K562 (cell line): ENCODE results near the gene GRSF1. TPM values are rescaled to one million over a fixed set of nuclear protein-coding genes. Genes with fewer than 3 reads are reported as not detected.
A peak's percentile ranks its signal among the peaks of the same experiment; 100 is the strongest.

Experiments used
- FOS ChIP-seq: IDR thresholded peaks from 3 replicates; pipeline ENCODE4 v1.6.1; 2011; ENCODE audit not compliant: insufficient read length; ENCODE audit errors: extremely low read depth
- KLF1 ChIP-seq: fragments of 450-650 bp; IDR thresholded peaks from 2 replicates; pipeline ENCODE4 v1.6.1; 2016; ENCODE audit warnings: missing genetic modification characterization, missing compliant biosample characterization
- KLF6 ChIP-seq: fragments of 250-450 bp; sonication (Bioruptor Pico); IDR thresholded peaks from 2 replicates; pipeline ENCODE4 v1.4.0; 2020; ENCODE audit warnings: mild to moderate bottlenecking, moderate library complexity, borderline replicate concordance
- RNF2 ChIP-seq: sonication (generic); IDR thresholded peaks from 2 replicates; pipeline ENCODE4 v1.6.1; 2016
- SMARCA4 ChIP-seq: fragments of 450-650 bp; IDR thresholded peaks from 2 replicates; pipeline ENCODE4 v1.6.1; 2016
- SRSF3 ChIP-seq: fragments of 200-400 bp; formaldehyde crosslinking; IDR thresholded peaks from 2 replicates; pipeline ENCODE4 v1.6.1; 2016; ENCODE audit warnings: mild to moderate bottlenecking, low read length, moderate library complexity; ENCODE audit not compliant: insufficient read depth
- YY1 ChIP-seq, 3 experiments: IDR thresholded peaks; 2 replicates each; pipeline ENCODE4 v1.6.1; 2011; ENCODE audit warnings: low read length in 2 of 3, mild to moderate bottlenecking in 2 of 3, moderate library complexity in 2 of 3, borderline replicate concordance in 1 of 3, control low read depth in 1 of 3, low read depth in 1 of 3; ENCODE audit not compliant: insufficient read depth in 3 of 3, insufficient replicate concordance in 2 of 3, control insufficient read depth in 1 of 3, insufficient read length in 1 of 3; ENCODE audit errors: extremely low read depth in 1 of 3
- ZNF75A ChIP-seq: fragments of 450-650 bp; formaldehyde crosslinking; IDR thresholded peaks from 2 replicates; pipeline ENCODE4 v1.4.0; 2020; ENCODE audit warnings: mild to moderate bottlenecking
- polyA plus RNA-seq, 8 experiments: library from polyadenylated mRNA; depleted of rRNA in 4 of 8; stranded (reverse) in 5 of 8; unstranded in 3 of 8; fragments of >200 nt; fragmentation: Nextera tagmentation in 2 of 8; fragmentation: Illumina TruSeq in 1 of 8; extraction: Ambion mirVana in 2 of 8; extraction: Trizol in 1 of 8; gene quantifications; 2 replicates each; pipeline versions ENCODE4 v1.2.1 to v1.2.3, GENCODE V29; 2011 to 2014; ENCODE audit warnings: inconsistent platforms in 1 of 8, missing spikeins in 1 of 8
- total RNA-seq, 7 experiments: library from RNA; depleted of rRNA in 6 of 7; stranded (reverse); fragments of >200 nt in 6 of 7; fragmentation: Illumina TruSeq in 2 of 7; extraction: Trizol in 2 of 7; gene quantifications; 2 replicates each; pipeline versions ENCODE4 v1.2.1 to v1.2.3, GENCODE V29; 2011 to 2021; ENCODE audit warnings: low replicate concordance in 1 of 7
- TF ChIP-seq, protein P1 (sequence below): fragments of 450-650 bp; IDR thresholded peaks from one replicate; pipeline ENCODE4 v1.6.1; 2018; ENCODE audit warnings: mild to moderate bottlenecking, moderate library complexity; ENCODE audit not compliant: partially characterized antibody
- TF ChIP-seq, protein P2 (sequence below): fragments of 450-650 bp; formaldehyde crosslinking; IDR thresholded peaks from 2 replicates; pipeline ENCODE4 v1.4.0; 2022; ENCODE audit warnings: missing genetic modification characterization
- TF ChIP-seq, protein P3 (sequence below): IDR thresholded peaks from 3 replicates; pipeline ENCODE4 v1.6.1; 2011; ENCODE audit warnings: borderline replicate concordance, mild to moderate bottlenecking; ENCODE audit not compliant: insufficient read length, insufficient read depth
- TF ChIP-seq, protein P4 (sequence below): fragments of 200-600 bp; sonication (generic); IDR thresholded peaks from one replicate; pipeline ENCODE4 v1.6.1; 2012; ENCODE audit warnings: mild to moderate bottlenecking, low read depth, low read length, inconsistent platforms

GRSF1 gene
- total and polyA plus RNA-seq, 9 of the 15 experiments (the other 6 are each of a cell fraction or from before 2014, with no cell fraction given) = 33.0 to 105 (median 76.0) TPM

DNA sequence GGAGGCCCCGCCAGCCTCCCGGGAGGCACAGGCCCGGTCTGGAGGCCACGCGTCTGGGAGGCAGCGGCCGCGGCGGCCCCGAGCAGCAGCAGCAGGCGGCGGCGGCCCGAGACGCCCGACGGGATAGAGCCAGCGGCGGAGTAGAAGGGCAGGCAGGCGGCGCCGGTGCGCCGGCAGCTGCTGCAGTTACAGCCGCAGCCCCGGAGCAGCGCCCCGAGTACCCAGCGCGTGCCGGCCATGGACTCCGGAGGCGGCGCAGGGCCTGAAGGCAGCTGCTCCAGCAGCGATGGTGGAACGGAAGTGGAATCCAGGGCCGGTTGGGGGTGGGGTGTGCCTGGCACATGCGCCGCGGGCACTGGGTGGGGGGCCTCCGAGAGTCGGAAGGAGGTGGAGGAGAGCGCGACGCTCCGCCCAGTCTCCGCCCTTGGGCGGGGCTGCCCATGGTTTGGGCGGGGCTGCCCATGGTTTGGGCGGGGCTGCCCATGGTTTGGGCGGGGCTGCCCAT, at the start of gene GRSF1 (continued):
- TF ChIP-seq, protein P1, sequence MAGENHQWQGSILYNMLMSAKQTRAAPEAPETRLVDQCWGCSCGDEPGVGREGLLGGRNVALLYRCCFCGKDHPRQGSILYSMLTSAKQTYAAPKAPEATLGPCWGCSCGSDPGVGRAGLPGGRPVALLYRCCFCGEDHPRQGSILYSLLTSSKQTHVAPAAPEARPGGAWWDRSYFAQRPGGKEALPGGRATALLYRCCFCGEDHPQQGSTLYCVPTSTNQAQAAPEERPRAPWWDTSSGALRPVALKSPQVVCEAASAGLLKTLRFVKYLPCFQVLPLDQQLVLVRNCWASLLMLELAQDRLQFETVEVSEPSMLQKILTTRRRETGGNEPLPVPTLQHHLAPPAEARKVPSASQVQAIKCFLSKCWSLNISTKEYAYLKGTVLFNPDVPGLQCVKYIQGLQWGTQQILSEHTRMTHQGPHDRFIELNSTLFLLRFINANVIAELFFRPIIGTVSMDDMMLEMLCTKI = no peak
- peak in 2 of 3 experiments; percentile 73 to 85 for TF ChIP-seq YY1 (IDR thresholded peaks at IDR 0.05; ENCODE audit: borderline replicate concordance in 1 of 3, control insufficient read depth in 1 of 3, extremely low read depth in 1 of 3, insufficient read depth in 3 of 3, insufficient read length in 1 of 3, insufficient replicate concordance in 2 of 3, low read depth in 1 of 3, low read length in 2 of 3)
- TF ChIP-seq KLF6 (CRISPR knock-in tag) = no peak
- no peak for TF ChIP-seq SMARCA4
- no peak for TF ChIP-seq RNF2
- TF ChIP-seq, protein P2, sequence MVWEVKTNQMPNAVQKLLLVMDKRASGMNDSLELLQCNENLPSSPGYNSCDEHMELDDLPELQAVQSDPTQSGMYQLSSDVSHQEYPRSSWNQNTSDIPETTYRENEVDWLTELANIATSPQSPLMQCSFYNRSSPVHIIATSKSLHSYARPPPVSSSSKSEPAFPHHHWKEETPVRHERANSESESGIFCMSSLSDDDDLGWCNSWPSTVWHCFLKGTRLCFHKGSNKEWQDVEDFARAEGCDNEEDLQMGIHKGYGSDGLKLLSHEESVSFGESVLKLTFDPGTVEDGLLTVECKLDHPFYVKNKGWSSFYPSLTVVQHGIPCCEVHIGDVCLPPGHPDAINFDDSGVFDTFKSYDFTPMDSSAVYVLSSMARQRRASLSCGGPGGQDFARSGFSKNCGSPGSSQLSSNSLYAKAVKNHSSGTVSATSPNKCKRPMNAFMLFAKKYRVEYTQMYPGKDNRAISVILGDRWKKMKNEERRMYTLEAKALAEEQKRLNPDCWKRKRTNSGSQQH = no peak
- no peak for TF ChIP-seq SRSF3
- TF ChIP-seq KLF1 (tag) = 0 out of 2 replicates have a peak, but pooled peaks have one; percentile 36
- TF ChIP-seq, protein P3, sequence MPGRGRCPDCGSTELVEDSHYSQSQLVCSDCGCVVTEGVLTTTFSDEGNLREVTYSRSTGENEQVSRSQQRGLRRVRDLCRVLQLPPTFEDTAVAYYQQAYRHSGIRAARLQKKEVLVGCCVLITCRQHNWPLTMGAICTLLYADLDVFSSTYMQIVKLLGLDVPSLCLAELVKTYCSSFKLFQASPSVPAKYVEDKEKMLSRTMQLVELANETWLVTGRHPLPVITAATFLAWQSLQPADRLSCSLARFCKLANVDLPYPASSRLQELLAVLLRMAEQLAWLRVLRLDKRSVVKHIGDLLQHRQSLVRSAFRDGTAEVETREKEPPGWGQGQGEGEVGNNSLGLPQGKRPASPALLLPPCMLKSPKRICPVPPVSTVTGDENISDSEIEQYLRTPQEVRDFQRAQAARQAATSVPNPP = no peak
- TF ChIP-seq FOS = no peak
- TF ChIP-seq, protein P4, sequence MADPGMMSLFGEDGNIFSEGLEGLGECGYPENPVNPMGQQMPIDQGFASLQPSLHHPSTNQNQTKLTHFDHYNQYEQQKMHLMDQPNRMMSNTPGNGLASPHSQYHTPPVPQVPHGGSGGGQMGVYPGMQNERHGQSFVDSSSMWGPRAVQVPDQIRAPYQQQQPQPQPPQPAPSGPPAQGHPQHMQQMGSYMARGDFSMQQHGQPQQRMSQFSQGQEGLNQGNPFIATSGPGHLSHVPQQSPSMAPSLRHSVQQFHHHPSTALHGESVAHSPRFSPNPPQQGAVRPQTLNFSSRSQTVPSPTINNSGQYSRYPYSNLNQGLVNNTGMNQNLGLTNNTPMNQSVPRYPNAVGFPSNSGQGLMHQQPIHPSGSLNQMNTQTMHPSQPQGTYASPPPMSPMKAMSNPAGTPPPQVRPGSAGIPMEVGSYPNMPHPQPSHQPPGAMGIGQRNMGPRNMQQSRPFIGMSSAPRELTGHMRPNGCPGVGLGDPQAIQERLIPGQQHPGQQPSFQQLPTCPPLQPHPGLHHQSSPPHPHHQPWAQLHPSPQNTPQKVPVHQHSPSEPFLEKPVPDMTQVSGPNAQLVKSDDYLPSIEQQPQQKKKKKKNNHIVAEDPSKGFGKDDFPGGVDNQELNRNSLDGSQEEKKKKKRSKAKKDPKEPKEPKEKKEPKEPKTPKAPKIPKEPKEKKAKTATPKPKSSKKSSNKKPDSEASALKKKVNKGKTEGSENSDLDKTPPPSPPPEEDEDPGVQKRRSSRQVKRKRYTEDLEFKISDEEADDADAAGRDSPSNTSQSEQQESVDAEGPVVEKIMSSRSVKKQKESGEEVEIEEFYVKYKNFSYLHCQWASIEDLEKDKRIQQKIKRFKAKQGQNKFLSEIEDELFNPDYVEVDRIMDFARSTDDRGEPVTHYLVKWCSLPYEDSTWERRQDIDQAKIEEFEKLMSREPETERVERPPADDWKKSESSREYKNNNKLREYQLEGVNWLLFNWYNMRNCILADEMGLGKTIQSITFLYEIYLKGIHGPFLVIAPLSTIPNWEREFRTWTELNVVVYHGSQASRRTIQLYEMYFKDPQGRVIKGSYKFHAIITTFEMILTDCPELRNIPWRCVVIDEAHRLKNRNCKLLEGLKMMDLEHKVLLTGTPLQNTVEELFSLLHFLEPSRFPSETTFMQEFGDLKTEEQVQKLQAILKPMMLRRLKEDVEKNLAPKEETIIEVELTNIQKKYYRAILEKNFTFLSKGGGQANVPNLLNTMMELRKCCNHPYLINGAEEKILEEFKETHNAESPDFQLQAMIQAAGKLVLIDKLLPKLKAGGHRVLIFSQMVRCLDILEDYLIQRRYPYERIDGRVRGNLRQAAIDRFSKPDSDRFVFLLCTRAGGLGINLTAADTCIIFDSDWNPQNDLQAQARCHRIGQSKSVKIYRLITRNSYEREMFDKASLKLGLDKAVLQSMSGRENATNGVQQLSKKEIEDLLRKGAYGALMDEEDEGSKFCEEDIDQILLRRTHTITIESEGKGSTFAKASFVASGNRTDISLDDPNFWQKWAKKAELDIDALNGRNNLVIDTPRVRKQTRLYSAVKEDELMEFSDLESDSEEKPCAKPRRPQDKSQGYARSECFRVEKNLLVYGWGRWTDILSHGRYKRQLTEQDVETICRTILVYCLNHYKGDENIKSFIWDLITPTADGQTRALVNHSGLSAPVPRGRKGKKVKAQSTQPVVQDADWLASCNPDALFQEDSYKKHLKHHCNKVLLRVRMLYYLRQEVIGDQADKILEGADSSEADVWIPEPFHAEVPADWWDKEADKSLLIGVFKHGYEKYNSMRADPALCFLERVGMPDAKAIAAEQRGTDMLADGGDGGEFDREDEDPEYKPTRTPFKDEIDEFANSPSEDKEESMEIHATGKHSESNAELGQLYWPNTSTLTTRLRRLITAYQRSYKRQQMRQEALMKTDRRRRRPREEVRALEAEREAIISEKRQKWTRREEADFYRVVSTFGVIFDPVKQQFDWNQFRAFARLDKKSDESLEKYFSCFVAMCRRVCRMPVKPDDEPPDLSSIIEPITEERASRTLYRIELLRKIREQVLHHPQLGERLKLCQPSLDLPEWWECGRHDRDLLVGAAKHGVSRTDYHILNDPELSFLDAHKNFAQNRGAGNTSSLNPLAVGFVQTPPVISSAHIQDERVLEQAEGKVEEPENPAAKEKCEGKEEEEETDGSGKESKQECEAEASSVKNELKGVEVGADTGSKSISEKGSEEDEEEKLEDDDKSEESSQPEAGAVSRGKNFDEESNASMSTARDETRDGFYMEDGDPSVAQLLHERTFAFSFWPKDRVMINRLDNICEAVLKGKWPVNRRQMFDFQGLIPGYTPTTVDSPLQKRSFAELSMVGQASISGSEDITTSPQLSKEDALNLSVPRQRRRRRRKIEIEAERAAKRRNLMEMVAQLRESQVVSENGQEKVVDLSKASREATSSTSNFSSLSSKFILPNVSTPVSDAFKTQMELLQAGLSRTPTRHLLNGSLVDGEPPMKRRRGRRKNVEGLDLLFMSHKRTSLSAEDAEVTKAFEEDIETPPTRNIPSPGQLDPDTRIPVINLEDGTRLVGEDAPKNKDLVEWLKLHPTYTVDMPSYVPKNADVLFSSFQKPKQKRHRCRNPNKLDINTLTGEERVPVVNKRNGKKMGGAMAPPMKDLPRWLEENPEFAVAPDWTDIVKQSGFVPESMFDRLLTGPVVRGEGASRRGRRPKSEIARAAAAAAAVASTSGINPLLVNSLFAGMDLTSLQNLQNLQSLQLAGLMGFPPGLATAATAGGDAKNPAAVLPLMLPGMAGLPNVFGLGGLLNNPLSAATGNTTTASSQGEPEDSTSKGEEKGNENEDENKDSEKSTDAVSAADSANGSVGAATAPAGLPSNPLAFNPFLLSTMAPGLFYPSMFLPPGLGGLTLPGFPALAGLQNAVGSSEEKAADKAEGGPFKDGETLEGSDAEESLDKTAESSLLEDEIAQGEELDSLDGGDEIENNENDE = no peak
- TF ChIP-seq ZNF75A = no peak
